H9 (cell line): Measurements from ENCODE around the gene IFT52. TPM values are rescaled to one million over a fixed set of nuclear protein-coding genes. Genes with fewer than 3 reads are reported as not detected.
"Not testable (repeated sequence)": the region's sequence is repeated elsewhere in the genome, so short reads cannot be mapped to it uniquely, and the experiment has no call there.

Experiments used
- DNase-seq: peaks from one replicate; pipeline ENCODE4 v3.0.0-alpha.2; 2017
- H2AFZ ChIP-seq: one replicate; pipeline ENCODE4 v1.6.1; 2013; ENCODE audit warnings: mild to moderate bottlenecking, low read length, control low read depth, moderate library complexity
- H2AK5ac ChIP-seq: 2 replicates; pipeline ENCODE4 v1.6.1; 2013; ENCODE audit warnings: low read length, control low read depth, mixed read lengths; ENCODE audit not compliant: insufficient read length
- H2BK120ac ChIP-seq: one replicate; pipeline ENCODE4 v1.6.1; 2013; ENCODE audit warnings: low read depth, mild to moderate bottlenecking, low read length, control low read depth, inconsistent platforms; ENCODE audit not compliant: poor library complexity, severe bottlenecking
- H2BK12ac ChIP-seq: 2 replicates; pipeline ENCODE4 v1.6.1; 2013; ENCODE audit warnings: low read length, control low read depth, mixed read lengths, low read depth; ENCODE audit not compliant: insufficient read length
- H2BK15ac ChIP-seq: 2 replicates; pipeline ENCODE4 v1.6.1; 2013; ENCODE audit warnings: low read depth, low read length, control low read depth
- H2BK20ac ChIP-seq: one replicate; pipeline ENCODE4 v1.6.1; 2013; ENCODE audit warnings: low read depth, mild to moderate bottlenecking, low read length, control low read depth, inconsistent platforms; ENCODE audit not compliant: poor library complexity, severe bottlenecking
- H2BK5ac ChIP-seq: 2 replicates; pipeline ENCODE4 v1.6.1; 2013; ENCODE audit warnings: low read length, control low read depth, mixed read lengths; ENCODE audit not compliant: insufficient read length
- H3K14ac ChIP-seq: 2 replicates; pipeline ENCODE4 v1.6.1; 2013; ENCODE audit warnings: low read length, control low read depth; ENCODE audit not compliant: insufficient read depth
- H3K18ac ChIP-seq: 2 replicates; pipeline ENCODE4 v1.6.1; 2013; ENCODE audit warnings: low read depth, mild to moderate bottlenecking, mixed read lengths, low read length, control low read depth; ENCODE audit not compliant: insufficient read length
- H3K23ac ChIP-seq: 2 replicates; pipeline ENCODE4 v1.6.1; 2013; ENCODE audit warnings: low read length, control low read depth, mixed read lengths, low read depth; ENCODE audit not compliant: insufficient read length
- H3K23me2 ChIP-seq: 2 replicates; pipeline ENCODE4 v1.6.1; 2013; ENCODE audit warnings: low read depth, mild to moderate bottlenecking, mixed read lengths, low read length, control low read depth; ENCODE audit not compliant: insufficient read length, poor library complexity, severe bottlenecking
- H3K27ac ChIP-seq: 2 replicates; pipeline ENCODE4 v1.5.1; 2013; ENCODE audit warnings: low read length, control low read depth, mixed read lengths, low read depth; ENCODE audit not compliant: insufficient read length
- H3K27me3 ChIP-seq: 2 replicates; pipeline ENCODE4 v1.6.1; 2013; ENCODE audit warnings: low read length, control low read depth, inconsistent platforms; ENCODE audit not compliant: insufficient read depth
- H3K4ac ChIP-seq: 2 replicates; pipeline ENCODE4 v1.6.1; 2013; ENCODE audit warnings: low read depth, mild to moderate bottlenecking, control low read depth, inconsistent platforms, low read length, moderate library complexity
- H3K4me1 ChIP-seq: 2 replicates; pipeline ENCODE4 v1.6.1; 2013; ENCODE audit warnings: low read length, control low read depth, inconsistent platforms; ENCODE audit not compliant: insufficient read depth
- H3K4me2 ChIP-seq: 2 replicates; pipeline ENCODE4 v1.6.1; 2013; ENCODE audit warnings: low read length, control low read depth, mixed read lengths; ENCODE audit not compliant: insufficient read length, insufficient read depth
- H3K56ac ChIP-seq: 2 replicates; pipeline ENCODE4 v1.6.1; 2013; ENCODE audit warnings: low read depth, mild to moderate bottlenecking, mixed read lengths, low read length, control low read depth; ENCODE audit not compliant: insufficient read length
- H3K79me1 ChIP-seq: 2 replicates; pipeline ENCODE4 v1.6.1; 2013; ENCODE audit warnings: low read depth, mild to moderate bottlenecking, moderate library complexity, low read length, control low read depth, inconsistent platforms; ENCODE audit not compliant: insufficient read depth, poor library complexity, severe bottlenecking
- H3K79me2 ChIP-seq: 2 replicates; pipeline ENCODE4 v1.6.1; 2013; ENCODE audit warnings: low read length, control low read depth, inconsistent platforms; ENCODE audit not compliant: insufficient read depth
- H3K9ac ChIP-seq: 2 replicates; pipeline ENCODE4 v1.6.1; 2013; ENCODE audit warnings: low read length, control low read depth, mixed read lengths; ENCODE audit not compliant: insufficient read length; ENCODE audit errors: extremely low read depth
- H3K9me3 ChIP-seq: one replicate; pipeline ENCODE4 v1.6.1; 2013; ENCODE audit warnings: low read depth, low read length, inconsistent platforms; ENCODE audit not compliant: control insufficient read depth
- H3T11ph ChIP-seq: one replicate; pipeline ENCODE4 v1.6.1; 2013; ENCODE audit warnings: mild to moderate bottlenecking, low read length, control low read depth, inconsistent platforms
- H4K20me1 ChIP-seq: one replicate; pipeline ENCODE4 v1.6.1; 2013; ENCODE audit not compliant: control insufficient read depth, insufficient read length, insufficient read depth
- H4K5ac ChIP-seq: 2 replicates; pipeline ENCODE4 v1.6.1; 2013; ENCODE audit warnings: low read depth, mild to moderate bottlenecking, mixed read lengths, low read length, control low read depth; ENCODE audit not compliant: insufficient read length
- H4K8ac ChIP-seq: replicated peaks from 2 replicates; pipeline ENCODE4 v1.6.1; 2013; ENCODE audit warnings: low read length, control low read depth, mixed read lengths, low read depth; ENCODE audit not compliant: insufficient read length
- H4K91ac ChIP-seq: 2 replicates; pipeline ENCODE4 v1.6.1; 2013; ENCODE audit warnings: low read depth, mild to moderate bottlenecking, moderate library complexity, mixed read lengths, low read length, control low read depth; ENCODE audit not compliant: insufficient read length
- H3K27ac Mint-ChIP-seq, 3 experiments: 2 replicates in 2 of 3; 3 replicates in 1 of 3; pipeline ENCODE4 v1.8.0; 2020 to 2021; ENCODE audit warnings: mixed read lengths in 3 of 3, mild to moderate bottlenecking in 1 of 3, moderate library complexity in 1 of 3
- H3K27me3 Mint-ChIP-seq: 2 replicates; pipeline ENCODE4 v1.8.0; 2021; ENCODE audit warnings: low read depth, mild to moderate bottlenecking, moderate library complexity, mixed read lengths
- H3K36me3 Mint-ChIP-seq, 3 experiments: 2 replicates in 2 of 3; 3 replicates in 1 of 3; pipeline ENCODE4 v1.8.0; 2020 to 2021; ENCODE audit warnings: low read depth in 3 of 3, mixed read lengths in 3 of 3; ENCODE audit not compliant: insufficient read depth in 1 of 3
- H3K4me1 Mint-ChIP-seq, 2 experiments: 2 replicates each; pipeline ENCODE4 v1.8.0; 2020; ENCODE audit warnings: mixed read lengths in 2 of 2
- H3K4me3 Mint-ChIP-seq, 2 experiments: 2 replicates in 1 of 2; 3 replicates in 1 of 2; pipeline ENCODE4 v1.8.0; 2020 to 2021; ENCODE audit warnings: mild to moderate bottlenecking in 2 of 2, mixed read lengths in 2 of 2, moderate library complexity in 1 of 2
- H3K9me3 Mint-ChIP-seq, 2 experiments: 2 replicates in 1 of 2; 3 replicates in 1 of 2; pipeline ENCODE4 v1.8.0; 2020; ENCODE audit warnings: mild to moderate bottlenecking in 2 of 2, mixed read lengths in 2 of 2, moderate library complexity in 1 of 2
- WGBS: extraction: QIAGEN DNeasy Blood & Tissue Kit; methylation state at CpG from one replicate; pipeline ENCODE4 v1.1.7; 2013; ENCODE audit warnings: missing lambda C conversion rate, low lambda C conversion rate, mixed read lengths; ENCODE audit not compliant: insufficient read length; ENCODE audit errors: extremely low coverage; 5-methylcytosine and 5-hydroxymethylcytosine counted together
- total RNA-seq: library from RNA; stranded (reverse); gene quantifications from 2 replicates; pipeline ENCODE4 v1.2.1, GENCODE V29; 2021
- TF ChIP-seq, protein P1 (sequence below): fragments of 200-600 bp; sonication (generic); conservative IDR thresholded peaks from 3 replicates; pipeline ENCODE4 v1.8.0; 2021; ENCODE audit warnings: antibody characterized with exemption, mild to moderate bottlenecking

Gene IFT52
- total RNA-seq, 1 experiment from 2014 or later: 44.5 TPM

DNA sequence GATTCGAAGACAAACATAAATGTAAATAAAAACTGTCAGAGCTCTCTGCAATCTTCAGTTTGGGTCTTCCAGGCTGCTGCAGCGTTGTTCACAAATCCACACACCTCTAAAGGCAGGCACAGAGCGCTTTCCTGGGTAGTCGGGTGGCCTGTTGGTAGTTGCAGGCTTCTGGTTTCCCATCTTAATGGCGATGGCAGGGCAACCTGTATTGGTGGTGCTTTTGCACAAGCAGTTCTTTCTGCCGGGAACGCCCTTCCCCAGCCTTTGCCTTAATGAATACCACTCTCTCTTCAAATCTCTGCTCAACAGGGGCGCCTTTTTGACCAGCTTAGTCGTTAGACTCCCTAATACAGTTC lies 723 bp upstream of the IFT52 start:
- H3T11ph ChIP-seq: no peak overlapping the region
- DNase-seq: peak; percentile 41
- no peak overlapping the region for H3K18ac ChIP-seq
- Mint-ChIP-seq H3K36me3 (peaks cover 8 to 10% (median 9%) of the 10 kb centered on the region in 3 experiments; a peak in 6 of 7 replicates), H3K27me3 (peaks cover 2% of the 10 kb centered on the region; the same call in 1 of the 2 replicates), H3K9me3 (no peaks in the 10 kb centered on the region; a peak in 1 of 5 replicates), H3K4me3 (peak overlapping the region; percentile 82 to 92), H3K4me1 (peaks cover 11 to 18% of the 10 kb centered on the region in 2 experiments), H3K27ac (peak overlapping the region; percentile 95 to 99 (median 99))
- no peak overlapping the region for H2BK15ac ChIP-seq
- no peak overlapping the region for H4K5ac ChIP-seq
- no peak overlapping the region for H3K56ac ChIP-seq
- H2AK5ac ChIP-seq: no peak overlapping the region
- H4K20me1 ChIP-seq: no peaks in the 10 kb centered on the region
- peaks cover 3% of the 10 kb centered on the region for H3K79me1 ChIP-seq
- H3K4ac ChIP-seq: no peak overlapping the region
- H3K14ac ChIP-seq: no peak overlapping the region
- H3K23me2 ChIP-seq: peaks cover 6% of the 10 kb centered on the region
- no peak overlapping the region for H3K27ac ChIP-seq
- H2BK20ac ChIP-seq: no peak overlapping the region
- H3K79me2 ChIP-seq: no peaks in the 10 kb centered on the region; the same call in 1 of the 2 replicates
- WGBS: no CpG with 5 or more reads among the region's 9 CpGs
- H2BK12ac ChIP-seq: no peak overlapping the region
- no peak overlapping the region for H2BK120ac ChIP-seq
- peak overlapping the region; percentile 74 for H3K4me2 ChIP-seq
- H3K23ac ChIP-seq: no peak overlapping the region
- H3K9me3 ChIP-seq: no peaks in the 10 kb centered on the region
- no peak overlapping the region for H4K8ac ChIP-seq
- peak overlapping the region; percentile 33 for H3K9ac ChIP-seq
- no peak overlapping the region for H4K91ac ChIP-seq
- no peak overlapping the region for H2AFZ ChIP-seq
- no peak overlapping the region for H2BK5ac ChIP-seq
- TF ChIP-seq, protein P1, sequence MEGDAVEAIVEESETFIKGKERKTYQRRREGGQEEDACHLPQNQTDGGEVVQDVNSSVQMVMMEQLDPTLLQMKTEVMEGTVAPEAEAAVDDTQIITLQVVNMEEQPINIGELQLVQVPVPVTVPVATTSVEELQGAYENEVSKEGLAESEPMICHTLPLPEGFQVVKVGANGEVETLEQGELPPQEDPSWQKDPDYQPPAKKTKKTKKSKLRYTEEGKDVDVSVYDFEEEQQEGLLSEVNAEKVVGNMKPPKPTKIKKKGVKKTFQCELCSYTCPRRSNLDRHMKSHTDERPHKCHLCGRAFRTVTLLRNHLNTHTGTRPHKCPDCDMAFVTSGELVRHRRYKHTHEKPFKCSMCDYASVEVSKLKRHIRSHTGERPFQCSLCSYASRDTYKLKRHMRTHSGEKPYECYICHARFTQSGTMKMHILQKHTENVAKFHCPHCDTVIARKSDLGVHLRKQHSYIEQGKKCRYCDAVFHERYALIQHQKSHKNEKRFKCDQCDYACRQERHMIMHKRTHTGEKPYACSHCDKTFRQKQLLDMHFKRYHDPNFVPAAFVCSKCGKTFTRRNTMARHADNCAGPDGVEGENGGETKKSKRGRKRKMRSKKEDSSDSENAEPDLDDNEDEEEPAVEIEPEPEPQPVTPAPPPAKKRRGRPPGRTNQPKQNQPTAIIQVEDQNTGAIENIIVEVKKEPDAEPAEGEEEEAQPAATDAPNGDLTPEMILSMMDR: no peak
- no peaks in the 10 kb centered on the region for H3K27me3 ChIP-seq
- no peaks in the 10 kb centered on the region; the same call in 1 of the 2 replicates for H3K4me1 ChIP-seq

DNA sequence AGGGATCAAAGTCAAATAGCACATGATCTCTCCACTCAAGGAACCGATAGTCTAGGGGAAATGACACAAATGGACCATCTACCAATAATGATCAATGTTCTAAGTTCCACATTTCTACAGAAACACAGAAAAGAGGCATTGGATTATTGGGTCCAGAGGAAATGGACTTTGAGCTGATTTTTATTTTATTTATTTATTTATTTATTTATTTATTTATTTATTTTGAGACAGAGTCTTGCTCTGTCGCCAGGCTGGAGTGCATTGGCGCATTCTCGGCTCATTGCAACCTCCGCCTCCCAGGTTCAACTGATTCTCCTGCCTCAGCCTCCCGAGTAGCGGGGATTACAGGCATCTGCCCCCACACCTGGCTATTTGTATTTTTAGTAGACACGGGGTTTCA lies 11.2 kb downstream of the IFT52 start:
- H3K18ac ChIP-seq, H3K4me1 Mint-ChIP-seq, H3K27ac Mint-ChIP-seq, H2BK120ac ChIP-seq, H4K20me1 ChIP-seq, H3K23ac ChIP-seq, H3K4me3 Mint-ChIP-seq, H2BK5ac ChIP-seq, H3K23me2 ChIP-seq, H4K5ac ChIP-seq, H3T11ph ChIP-seq, H2AK5ac ChIP-seq, H3K4ac ChIP-seq, H3K56ac ChIP-seq, H3K27me3 ChIP-seq, H3K9me3 Mint-ChIP-seq, H3K14ac ChIP-seq, H4K8ac ChIP-seq, H2BK15ac ChIP-seq, H4K91ac ChIP-seq, H3K79me1 ChIP-seq, H3K4me2 ChIP-seq, DNase-seq, H3K27ac ChIP-seq, H3K27me3 Mint-ChIP-seq, H2BK20ac ChIP-seq, H3K4me1 ChIP-seq, H2AFZ ChIP-seq, H3K9me3 ChIP-seq, H3K79me2 ChIP-seq, H2BK12ac ChIP-seq, H3K9ac ChIP-seq: not testable (repeated sequence)
- peaks cover 18 to 71% (median 67%) of the 10 kb centered on the region in 3 experiments for H3K36me3 Mint-ChIP-seq
- no CpG with 5 or more reads among the region's 8 CpGs for WGBS
